Right atrium auricular region (tissue), 2 donors: ENCODE data around the gene GALNT18. TPM values are rescaled to one million over a fixed set of nuclear protein-coding genes. Genes with fewer than 3 reads are reported as not detected.

Experiments
- DNase-seq: peaks from one replicate; pipeline ENCODE4 v3.0.0-alpha.2; 2019; ENCODE audit warnings: low spot score
- H3K27ac ChIP-seq, 2 donors: fragments of 200-600 bp; sonication (generic); 1 replicate in 1 of 2; 2 replicates in 1 of 2; pipeline ENCODE4 v1.5.1; 2016 to 2019
- H3K27me3 ChIP-seq, 2 donors: fragments of 200-600 bp; sonication (generic); one replicate each; pipeline versions ENCODE4 v1.5.1 to v1.6.0; 2017 to 2019
- H3K36me3 ChIP-seq: fragments of 200-600 bp; sonication (generic); one replicate; pipeline ENCODE4 v1.5.1; 2016
- H3K4me1 ChIP-seq, 2 donors: fragments of 200-600 bp; sonication (generic); one replicate each; pipeline versions ENCODE4 v1.5.1 to v1.6.0; 2017 to 2019
- H3K4me3 ChIP-seq, 2 donors: fragments of 200-600 bp; sonication (generic); 1 replicate in 1 of 2; 2 replicates in 1 of 2; pipeline ENCODE4 v1.5.1; 2017 to 2019; ENCODE audit warnings: mild to moderate bottlenecking in 1 of 2, moderate library complexity in 1 of 2
- H3K9me3 ChIP-seq, 2 donors: fragments of 200-600 bp; sonication (generic); one replicate each; pipeline ENCODE4 v1.5.1; 2019
- total RNA-seq, 2 donors: library from RNA; depleted of rRNA; stranded (reverse); fragments of >200 nt; gene quantifications; one replicate each; pipeline ENCODE4 v1.1.0, GENCODE V29; 2016
- TF ChIP-seq, protein P1 (sequence below), 2 donors: fragments of 200-600 bp; sonication (generic); IDR thresholded peaks; one replicate each; pipeline ENCODE4 v1.5.1; 2019; ENCODE audit warnings: antibody characterized with exemption in 2 of 2

Gene GALNT18
- total RNA-seq, 2 donors from 2014 or later = 22.2 to 26.8 TPM

DNA sequence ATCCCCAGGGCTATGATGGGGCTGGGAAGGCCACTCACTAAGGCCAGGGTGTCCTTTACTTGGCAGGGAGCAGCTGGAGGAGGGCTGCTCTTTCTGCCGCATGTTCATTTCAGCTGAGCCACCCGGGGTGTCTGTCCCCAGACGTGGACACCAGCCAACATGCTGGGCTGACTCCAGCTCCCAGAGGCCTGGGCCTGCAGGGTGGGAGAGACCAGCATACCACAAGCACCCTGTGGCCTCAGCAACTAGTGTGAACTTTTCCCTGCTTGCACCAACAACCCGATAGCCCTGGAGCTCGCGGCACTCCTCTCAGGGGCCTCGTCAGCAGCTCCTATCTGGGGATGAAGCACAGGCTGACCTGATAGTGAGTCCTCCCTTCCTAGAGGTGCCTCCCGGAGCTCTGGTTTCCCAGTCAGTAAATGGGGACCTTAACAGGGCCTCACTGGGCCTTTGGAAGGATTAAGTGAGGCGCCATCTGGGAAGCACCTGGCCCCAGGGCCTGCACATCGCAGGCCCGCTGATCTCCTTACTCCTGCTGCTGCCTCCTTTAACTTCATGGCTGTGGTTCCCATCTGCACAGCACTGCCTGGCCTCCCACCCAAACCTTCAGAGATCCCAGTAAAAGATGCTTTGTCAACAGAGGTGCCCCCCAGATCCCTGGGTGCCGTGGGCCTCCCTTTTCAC is 83.4 kb downstream of the GALNT18 start:
- no peak for DNase-seq

DNA sequence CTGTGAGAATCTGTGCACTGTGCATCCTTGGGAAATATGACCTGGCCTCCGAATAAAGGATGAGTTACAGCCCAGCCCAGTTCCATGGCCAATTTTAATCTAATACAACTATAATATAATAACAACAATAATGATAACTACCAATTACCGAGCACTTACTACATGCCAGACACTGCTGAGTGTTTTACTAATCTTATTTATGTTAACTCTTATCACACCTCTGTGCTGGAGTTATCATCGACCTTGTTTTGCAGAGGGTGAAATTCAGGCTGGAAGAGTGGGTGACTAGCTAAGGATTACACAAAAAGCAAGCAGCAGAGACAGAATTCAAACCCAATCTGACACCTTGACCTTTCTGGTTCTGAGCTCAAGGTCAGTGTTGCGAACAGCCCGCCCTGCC is 83.9 kb downstream of the GALNT18 start:
- Histone ChIP-seq H3K36me3 (no peaks in the 10 kb centered on the region), H3K4me1 (peaks cover 0 to 83% of the 10 kb centered on the region in 2 donors), H3K27ac (peak overlapping the region; percentile 79 to 84), H3K4me3 (no peak overlapping the region), H3K27me3 (no peaks in the 10 kb centered on the region), H3K9me3 (no peaks in the 10 kb centered on the region)
- TF ChIP-seq, protein P1, sequence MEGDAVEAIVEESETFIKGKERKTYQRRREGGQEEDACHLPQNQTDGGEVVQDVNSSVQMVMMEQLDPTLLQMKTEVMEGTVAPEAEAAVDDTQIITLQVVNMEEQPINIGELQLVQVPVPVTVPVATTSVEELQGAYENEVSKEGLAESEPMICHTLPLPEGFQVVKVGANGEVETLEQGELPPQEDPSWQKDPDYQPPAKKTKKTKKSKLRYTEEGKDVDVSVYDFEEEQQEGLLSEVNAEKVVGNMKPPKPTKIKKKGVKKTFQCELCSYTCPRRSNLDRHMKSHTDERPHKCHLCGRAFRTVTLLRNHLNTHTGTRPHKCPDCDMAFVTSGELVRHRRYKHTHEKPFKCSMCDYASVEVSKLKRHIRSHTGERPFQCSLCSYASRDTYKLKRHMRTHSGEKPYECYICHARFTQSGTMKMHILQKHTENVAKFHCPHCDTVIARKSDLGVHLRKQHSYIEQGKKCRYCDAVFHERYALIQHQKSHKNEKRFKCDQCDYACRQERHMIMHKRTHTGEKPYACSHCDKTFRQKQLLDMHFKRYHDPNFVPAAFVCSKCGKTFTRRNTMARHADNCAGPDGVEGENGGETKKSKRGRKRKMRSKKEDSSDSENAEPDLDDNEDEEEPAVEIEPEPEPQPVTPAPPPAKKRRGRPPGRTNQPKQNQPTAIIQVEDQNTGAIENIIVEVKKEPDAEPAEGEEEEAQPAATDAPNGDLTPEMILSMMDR (IDR thresholded peaks at IDR 0.05) = no peak
- DNase-seq = no peak

More for the DNA sequence above, 83.4 kb downstream of the GALNT18 start:
- Histone ChIP-seq H3K4me1 (peaks cover 0 to 83% of the 10 kb centered on the region in 2 donors), H3K9me3 (no peaks in the 10 kb centered on the region), H3K27ac (peak overlapping the region; percentile 79 to 84), H3K4me3 (no peak overlapping the region), H3K36me3 (no peaks in the 10 kb centered on the region), H3K27me3 (no peaks in the 10 kb centered on the region)
- TF ChIP-seq, protein P1 (IDR thresholded peaks at IDR 0.05) = no peak

DNA sequence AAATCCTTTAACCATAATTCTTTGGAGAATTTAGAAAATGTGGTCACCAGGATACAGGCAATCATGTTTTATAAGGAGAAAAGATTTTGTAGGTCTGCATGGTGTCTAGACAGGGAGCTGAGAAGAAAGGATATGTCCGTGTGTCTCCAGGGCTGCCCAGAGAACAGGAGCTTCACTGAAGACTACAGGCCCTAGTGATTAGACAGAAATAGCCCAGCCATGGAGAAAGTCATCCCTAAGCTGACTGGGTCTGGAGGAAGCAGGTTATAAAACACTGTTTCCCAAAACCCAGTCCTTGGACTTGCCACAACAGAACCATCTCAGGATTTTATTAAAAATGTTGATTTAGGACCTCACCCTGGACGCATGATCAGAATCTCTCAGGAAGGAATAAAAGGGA is 84.4 kb downstream of the GALNT18 start:
- no peak for DNase-seq
- no peaks in the 10 kb centered on the region for H3K9me3 ChIP-seq
- H3K4me1 ChIP-seq = peaks cover 0 to 83% of the 10 kb centered on the region in 2 donors
- TF ChIP-seq, protein P1 (IDR thresholded peaks at IDR 0.05) = no peak
- H3K4me3 ChIP-seq = no peak overlapping the region
- H3K27me3 ChIP-seq = no peaks in the 10 kb centered on the region
- no peaks in the 10 kb centered on the region for H3K36me3 ChIP-seq
- H3K27ac ChIP-seq = peak overlapping the region; percentile 79 to 84

DNA sequence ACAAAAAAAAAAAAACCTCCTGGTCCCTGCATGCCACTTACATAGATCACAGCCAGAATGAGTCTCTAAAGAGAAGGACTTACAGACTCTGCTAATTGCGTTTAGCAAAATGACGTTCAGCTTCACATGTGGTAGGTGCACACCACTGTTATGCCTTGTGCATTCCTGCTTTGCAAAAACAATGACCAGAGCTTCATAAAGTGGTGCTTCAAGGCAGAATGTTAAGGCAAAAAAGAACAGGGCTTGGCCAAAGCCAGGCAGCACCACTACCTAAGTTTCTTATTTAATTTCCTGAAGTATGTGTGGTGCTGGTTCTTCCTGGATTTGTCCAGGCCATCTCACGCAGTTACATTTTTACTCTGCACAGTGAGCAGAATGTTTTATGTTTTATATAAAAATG is 85.2 kb downstream of the GALNT18 start:
- no peaks in the 10 kb centered on the region for H3K9me3 ChIP-seq
- no peak for DNase-seq
- peak overlapping the region; percentile 79 to 84 for H3K27ac ChIP-seq
- no peaks in the 10 kb centered on the region for H3K27me3 ChIP-seq
- TF ChIP-seq, protein P1 (IDR thresholded peaks at IDR 0.05) = no peak
- H3K36me3 ChIP-seq = no peaks in the 10 kb centered on the region
- H3K4me1 ChIP-seq = peaks cover 0 to 90% of the 10 kb centered on the region in 2 donors
- no peak overlapping the region for H3K4me3 ChIP-seq

DNA sequence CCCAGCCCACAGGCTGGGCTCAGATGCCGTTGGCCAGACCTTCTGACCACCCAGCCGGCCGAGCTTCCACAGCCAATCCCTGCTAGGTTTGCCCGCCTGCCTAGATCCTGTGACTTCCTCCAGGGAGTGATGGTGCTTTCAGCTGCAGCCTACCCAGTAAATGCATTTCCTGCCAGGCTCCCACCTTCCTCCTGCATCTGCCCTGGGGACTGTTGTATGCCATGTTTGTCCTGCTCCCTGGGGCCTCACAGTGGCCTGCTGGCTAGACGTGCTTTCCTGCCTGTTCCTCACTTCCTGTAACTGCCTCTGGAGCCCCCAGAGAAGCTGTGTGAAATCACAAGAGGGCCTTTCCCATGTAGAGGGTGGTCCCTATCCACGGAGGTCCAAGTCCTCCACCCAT is 86.2 kb downstream of the GALNT18 start:
- peaks cover 0 to 96% of the 10 kb centered on the region in 2 donors for H3K4me1 ChIP-seq
- no peaks in the 10 kb centered on the region for H3K9me3 ChIP-seq
- H3K27ac ChIP-seq = peak overlapping the region; percentile 9 to 55
- no peaks in the 10 kb centered on the region for H3K36me3 ChIP-seq
- TF ChIP-seq, protein P1 (IDR thresholded peaks at IDR 0.05) = no peak
- no peak overlapping the region for H3K4me3 ChIP-seq
- H3K27me3 ChIP-seq = no peaks in the 10 kb centered on the region
- no peak for DNase-seq

DNA sequence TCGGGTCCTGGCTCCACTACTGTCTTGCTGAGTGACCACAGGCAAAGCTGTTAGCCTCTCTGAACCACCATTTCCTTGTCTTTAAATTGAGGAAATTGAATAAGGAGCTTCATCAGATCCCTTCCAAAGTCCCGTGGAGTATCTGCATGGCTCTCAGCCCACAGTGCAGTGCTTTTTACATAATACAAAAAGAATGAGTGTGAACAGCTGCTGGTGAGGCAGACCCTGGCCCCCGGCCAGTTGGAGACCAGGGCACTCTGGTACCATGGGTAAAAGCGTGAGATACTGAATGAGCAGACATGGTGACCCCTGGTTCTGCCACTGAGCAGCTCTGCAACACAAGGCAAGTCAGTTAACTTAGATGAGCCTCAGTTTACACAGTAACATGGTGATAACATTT is 86.8 kb downstream of the GALNT18 start:
- Histone ChIP-seq H3K4me3 (no peak overlapping the region), H3K27ac (peak overlapping the region; percentile 9 to 55), H3K4me1 (peaks cover 0 to 95% of the 10 kb centered on the region in 2 donors), H3K36me3 (no peaks in the 10 kb centered on the region), H3K9me3 (no peaks in the 10 kb centered on the region), H3K27me3 (no peaks in the 10 kb centered on the region)
- no peak for DNase-seq
- TF ChIP-seq, protein P1 (IDR thresholded peaks at IDR 0.05) = no peak
